Measurements from ENCODE around the gene ADAMTS15.

ADAMTS15 gene, protein sequence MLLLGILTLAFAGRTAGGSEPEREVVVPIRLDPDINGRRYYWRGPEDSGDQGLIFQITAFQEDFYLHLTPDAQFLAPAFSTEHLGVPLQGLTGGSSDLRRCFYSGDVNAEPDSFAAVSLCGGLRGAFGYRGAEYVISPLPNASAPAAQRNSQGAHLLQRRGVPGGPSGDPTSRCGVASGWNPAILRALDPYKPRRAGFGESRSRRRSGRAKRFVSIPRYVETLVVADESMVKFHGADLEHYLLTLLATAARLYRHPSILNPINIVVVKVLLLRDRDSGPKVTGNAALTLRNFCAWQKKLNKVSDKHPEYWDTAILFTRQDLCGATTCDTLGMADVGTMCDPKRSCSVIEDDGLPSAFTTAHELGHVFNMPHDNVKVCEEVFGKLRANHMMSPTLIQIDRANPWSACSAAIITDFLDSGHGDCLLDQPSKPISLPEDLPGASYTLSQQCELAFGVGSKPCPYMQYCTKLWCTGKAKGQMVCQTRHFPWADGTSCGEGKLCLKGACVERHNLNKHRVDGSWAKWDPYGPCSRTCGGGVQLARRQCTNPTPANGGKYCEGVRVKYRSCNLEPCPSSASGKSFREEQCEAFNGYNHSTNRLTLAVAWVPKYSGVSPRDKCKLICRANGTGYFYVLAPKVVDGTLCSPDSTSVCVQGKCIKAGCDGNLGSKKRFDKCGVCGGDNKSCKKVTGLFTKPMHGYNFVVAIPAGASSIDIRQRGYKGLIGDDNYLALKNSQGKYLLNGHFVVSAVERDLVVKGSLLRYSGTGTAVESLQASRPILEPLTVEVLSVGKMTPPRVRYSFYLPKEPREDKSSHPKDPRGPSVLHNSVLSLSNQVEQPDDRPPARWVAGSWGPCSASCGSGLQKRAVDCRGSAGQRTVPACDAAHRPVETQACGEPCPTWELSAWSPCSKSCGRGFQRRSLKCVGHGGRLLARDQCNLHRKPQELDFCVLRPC

DNA sequence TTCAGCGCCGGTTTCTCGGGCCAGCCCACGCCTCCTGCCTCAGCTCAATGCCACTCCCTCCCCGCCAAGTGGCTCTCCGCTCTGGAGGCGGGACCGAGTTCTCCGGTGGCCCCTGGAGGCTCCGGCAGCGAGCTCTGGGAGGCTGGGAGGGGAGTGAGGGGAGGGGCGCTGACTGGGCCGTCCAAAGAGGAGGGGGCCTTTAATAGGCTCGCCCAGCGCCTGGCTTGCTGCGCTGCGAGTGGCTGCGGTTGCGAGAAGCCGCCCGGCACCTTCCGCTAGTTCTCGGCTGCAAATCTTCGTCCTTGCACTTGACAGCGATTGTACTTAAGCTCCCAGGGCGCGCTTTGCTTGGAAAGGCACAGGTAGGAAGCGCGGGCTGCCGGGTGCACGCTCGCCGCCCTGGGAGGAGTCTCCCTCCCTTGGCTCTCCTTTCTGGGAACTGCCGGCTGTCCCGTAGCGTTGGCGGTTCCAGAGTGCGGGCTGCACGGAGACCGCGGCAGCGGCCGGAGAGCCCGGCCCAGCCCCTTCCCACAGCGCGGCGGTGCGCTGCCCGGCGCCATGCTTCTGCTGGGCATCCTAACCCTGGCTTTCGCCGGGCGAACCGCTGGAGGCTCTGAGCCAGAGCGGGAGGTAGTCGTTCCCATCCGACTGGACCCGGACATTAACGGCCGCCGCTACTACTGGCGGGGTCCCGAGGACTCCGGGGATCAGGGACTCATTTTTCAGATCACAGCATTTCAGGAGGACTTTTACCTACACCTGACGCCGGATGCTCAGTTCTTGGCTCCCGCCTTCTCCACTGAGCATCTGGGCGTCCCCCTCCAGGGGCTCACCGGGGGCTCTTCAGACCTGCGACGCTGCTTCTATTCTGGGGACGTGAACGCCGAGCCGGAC lies at the start of gene ADAMTS15:
Gene ADAMTS15, plus strand, starts transcription at position 230 of the 894 bp plus-strand sequence. Its CDS starts 329 bp downstream, at position 559.
- DNase-seq (ENCODE audit: low spot score): no peak

DNA sequence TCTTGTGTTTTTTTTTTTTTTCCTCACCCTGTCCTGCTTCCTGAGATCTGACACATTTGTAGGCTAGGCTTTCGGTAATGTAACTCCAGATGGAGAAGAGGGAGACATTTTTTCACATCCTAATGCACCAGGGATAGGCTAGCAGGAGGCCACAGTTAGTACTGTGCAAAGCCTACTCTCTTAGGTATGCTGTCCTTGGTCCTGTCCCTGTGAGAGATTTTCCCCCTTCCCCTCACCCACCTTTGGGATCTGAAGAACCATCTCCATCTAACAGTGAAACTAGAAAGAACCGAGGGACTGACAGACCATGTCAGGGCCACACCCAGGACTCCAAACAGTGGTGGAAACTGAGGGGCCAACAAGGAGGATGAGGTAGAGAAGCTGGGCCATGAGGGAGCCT lies 49.2 kb upstream of the ADAMTS15 start:
- DNase-seq (ENCODE audit: low spot score): no peak

DNA sequence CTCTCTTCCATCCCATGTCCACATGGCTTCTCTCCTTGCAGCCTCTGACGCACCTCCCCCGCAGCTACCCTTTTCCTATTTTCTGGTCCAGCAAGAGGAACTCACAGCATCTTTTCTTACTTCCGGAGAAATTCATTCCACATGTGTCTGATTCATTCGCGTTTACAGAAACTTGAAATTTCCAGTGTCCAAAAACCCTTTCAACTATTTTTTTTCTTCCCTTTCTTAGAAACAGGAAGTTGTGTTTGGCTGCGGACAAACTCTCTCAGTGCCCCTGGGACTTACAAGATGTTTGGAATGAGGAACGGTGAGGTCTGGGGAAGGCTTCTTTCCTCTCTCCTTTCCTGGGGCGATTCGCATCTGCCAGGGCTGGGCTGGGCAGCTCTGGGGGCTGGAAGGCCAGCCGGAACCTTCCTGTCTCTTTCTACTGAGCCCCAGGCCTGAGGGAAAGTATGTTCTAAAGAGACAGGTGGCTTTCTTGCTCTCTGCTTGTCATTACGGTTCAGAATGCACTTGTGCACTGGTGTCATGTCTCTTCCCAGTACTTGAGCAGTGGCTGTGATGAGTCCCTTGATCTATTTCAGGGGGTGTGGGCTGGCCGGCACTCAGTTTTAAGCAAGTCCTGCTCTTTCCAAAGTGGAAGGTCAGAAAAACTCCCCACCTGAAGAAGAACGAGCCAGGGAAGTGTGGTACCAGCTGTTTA lies 47.5 kb upstream of the ADAMTS15 start:
- DNase-seq (ENCODE audit: low spot score): no peak

DNA sequence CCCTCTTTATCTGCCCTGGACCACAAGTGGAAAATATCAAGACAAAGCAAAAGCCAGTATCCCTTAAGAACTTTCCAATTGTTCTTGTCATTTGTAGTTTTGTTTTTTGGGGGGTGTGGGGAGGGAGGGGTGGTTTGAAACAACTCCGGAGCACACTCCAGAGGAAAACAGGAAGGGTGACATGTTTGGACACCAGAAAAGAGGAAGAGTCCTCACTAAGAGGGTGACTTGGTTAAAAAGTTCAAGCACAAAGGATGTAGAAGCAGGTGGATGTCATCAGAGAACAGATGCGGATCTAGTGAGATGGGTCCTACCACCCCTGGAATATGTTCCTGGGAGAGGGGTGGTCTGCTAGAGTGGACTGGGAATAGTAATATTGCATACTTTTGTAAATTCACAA lies 45.9 kb upstream of the ADAMTS15 start:
- DNase-seq (ENCODE audit: low spot score): no peak

DNA sequence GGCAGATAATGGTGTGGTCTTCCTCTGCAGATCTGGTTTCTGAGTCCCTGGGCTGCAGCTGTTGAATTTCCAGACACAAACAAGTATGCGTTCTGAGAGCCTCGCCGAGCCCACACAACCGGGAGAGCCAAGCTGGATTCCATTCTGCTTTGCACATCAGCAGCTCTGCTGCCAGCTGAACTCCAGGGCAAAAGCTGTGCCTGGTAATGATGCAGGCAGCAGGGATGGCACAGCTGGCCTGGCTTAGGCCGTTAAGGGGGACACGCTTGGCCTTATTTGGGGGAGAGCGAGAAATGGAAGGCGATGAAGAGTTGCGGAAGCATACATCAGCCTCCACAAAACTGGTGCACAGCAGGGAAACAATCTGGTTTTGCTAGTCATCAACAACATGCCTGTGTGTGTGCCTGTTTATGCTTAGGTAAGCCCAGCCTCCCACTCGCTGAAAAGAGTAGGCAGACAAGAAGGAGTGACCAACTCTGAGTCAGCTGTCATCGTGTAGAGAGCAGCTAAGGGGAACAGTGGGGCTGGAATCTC lies 45.1 kb upstream of the ADAMTS15 start:
- DNase-seq (ENCODE audit: low spot score): no peak

DNA sequence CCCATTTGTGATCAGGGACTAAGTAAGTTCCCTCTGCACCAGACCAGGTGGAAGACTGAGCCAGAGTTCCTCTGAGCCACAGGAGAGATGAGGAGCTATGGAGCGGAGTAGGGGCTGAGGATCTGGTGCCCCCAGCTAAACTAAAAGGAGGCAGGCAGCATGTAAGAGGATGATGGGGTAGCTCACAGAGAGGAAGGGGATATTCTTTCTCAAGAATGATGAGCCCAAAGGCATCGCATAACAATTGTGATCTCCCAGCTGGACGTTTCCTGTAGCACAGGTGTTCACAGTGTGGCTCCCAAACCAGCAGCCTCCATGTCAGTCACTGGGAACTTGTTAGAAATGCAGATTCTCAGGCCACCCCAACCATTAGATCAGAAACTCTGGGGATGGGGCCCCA lies 44.5 kb upstream of the ADAMTS15 start:
- DNase-seq (ENCODE audit: low spot score): no peak

DNA sequence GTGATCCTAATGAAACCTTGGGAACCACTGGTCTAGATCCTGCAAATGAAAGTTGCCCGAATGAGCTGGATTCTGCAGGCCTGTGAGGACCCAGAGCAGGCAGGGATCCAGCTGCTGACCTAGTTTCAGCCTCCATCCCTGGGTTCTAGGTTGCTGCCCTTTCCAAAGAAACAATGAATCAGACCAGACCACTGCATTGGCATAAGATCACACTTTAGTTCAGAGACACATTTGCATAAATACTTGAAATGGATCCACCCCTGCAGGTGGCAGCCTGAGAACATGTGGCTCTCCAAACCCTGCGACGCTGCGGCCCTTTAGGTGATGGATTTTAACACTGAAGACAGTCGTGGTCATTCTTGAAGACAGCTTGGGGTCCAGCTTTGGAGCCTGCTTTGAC lies 43.7 kb upstream of the ADAMTS15 start:
- no peak for DNase-seq (ENCODE audit: low spot score)

DNA sequence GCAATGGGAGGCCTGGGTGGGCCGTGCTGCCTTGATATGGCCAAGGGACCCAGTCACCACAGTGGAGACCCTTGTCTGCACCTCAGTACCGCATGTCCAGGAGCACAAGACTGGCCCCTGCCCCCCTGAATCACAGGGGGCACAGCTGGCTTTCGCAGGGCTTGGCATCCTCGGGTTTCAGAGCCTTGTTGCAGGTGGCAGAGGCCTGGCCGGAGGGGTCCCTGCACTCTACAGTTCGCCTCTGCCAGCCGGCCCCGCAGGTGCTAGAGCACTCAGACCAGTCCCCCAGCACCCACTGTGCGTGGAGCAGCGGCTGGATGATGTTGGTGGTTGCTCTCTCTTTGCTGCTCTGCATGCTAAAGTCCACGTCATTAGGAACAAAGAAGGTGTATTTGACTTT lies 43.0 kb upstream of the ADAMTS15 start:
- no peak for DNase-seq (ENCODE audit: low spot score)

DNA sequence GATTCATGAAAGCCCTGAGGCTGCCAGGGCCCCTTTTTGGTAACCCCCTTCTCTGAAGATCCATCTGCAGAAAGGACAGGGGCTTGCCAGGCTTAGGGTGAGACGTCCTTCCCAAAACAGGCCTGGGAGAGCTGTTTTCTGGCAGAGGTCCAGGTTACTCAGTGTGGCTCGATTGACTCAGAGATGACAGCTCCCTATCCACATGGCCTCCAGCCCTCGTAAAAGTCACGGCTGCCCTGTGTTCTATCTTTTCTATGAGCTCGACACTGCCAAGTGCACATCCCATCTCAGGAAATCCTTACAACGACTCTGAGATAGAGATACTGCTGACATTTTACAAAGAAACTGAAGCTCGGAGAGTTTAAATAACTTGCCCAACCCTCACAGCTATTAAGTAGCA lies 40.5 kb upstream of the ADAMTS15 start:
- no peak for DNase-seq (ENCODE audit: low spot score)

DNA sequence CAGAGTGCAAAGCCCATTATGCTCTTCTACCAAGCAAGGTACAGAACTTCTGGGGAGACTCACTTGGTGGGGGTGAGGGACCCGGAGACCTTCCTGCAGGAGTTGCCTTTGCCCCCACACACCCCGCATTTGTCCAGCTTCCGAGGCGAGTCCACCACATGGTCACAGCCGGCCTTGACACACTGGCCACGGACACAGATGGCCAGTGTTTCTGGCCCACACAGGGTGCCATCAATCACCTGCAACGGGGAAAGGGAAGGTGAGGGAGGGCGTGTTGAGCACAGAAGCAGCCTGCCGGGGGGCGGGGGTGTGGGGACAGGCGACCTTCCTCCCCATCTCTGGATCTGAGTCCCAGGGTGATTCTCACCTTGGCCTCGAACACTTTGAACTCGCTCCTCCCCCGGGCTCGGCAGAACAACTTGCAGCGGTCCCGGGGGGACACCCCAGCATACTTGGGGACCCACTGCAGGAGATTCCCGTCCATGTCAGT lies 40.0 kb upstream of the ADAMTS15 start:
- DNase-seq (ENCODE audit: low spot score): no peak

DNA sequence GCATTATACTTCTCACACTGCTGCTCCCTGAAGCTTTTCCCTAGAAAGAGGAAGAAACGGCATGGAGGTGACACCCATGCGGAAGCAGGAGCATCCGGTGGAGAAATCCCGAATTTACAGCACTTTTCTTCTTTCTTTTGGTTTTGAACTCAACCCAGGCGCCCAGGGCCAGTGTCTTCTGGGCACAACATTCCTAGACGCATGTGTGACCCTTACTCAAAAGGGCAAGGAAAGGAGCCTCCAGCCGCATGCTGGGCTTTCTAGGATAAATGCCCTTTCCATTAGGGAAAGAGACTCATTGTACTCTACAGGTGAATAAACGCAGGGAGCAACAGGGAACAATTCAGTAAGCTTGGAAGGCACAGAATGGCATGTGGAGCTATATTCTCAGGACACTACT lies 39.5 kb upstream of the ADAMTS15 start:
- no peak for DNase-seq (ENCODE audit: low spot score)

DNA sequence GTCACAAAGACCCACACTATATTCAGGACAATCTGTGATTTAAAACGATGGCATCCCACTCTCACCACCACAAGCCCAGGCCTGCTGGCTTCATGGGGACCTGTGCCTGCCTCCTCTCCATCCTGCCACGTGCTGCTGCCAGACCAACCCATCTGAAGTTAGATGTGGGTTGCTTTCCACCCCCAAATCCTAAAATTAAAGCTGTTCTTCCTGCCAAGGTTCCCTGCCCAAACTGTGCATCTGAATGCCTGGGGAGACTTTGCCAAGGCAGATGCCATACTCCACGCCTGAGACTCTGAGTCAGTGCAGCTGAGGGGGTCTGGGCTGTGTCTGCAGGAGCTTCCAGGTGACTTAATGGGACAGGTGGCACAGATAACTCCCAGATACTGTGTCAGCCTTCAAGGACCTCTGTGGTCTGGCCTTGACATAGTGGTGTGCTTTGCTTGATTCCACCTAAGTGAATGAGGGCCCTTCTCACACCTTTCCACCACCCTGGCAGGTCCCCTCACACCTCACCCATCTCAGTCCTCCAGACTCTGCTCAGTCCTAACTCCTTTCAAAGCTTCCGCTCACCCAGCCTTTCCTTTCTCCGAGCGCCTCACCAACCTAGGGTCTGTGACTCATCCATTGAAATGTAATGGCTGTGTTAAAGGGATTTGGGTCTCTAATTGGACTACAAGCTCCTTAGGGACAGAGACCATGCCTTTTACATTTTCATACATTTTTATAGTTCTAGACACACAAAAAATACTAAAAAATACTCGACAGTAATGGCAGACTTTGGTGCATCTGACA lies 38.7 kb upstream of the ADAMTS15 start:
- no peak for DNase-seq (ENCODE audit: low spot score)

DNA sequence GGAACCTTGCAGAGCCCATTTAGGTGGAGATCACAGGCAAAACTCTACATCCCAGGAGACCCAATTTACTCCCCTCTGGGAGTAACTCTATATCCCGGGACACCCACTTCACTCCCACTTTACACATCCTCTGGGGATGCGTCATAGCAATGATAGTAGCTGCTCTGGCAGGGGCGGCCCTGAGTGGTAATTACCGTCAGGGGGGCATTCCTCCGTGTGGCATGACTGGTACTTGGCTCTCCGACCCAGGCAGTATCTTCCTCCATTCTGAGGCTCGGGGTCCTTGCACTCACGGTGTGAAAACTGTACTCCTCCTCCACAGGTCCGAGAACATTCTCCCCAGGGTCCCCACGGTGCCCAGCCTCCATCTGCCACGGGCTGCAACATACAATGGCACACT lies 37.2 kb upstream of the ADAMTS15 start:
- no peak for DNase-seq (ENCODE audit: low spot score)

DNA sequence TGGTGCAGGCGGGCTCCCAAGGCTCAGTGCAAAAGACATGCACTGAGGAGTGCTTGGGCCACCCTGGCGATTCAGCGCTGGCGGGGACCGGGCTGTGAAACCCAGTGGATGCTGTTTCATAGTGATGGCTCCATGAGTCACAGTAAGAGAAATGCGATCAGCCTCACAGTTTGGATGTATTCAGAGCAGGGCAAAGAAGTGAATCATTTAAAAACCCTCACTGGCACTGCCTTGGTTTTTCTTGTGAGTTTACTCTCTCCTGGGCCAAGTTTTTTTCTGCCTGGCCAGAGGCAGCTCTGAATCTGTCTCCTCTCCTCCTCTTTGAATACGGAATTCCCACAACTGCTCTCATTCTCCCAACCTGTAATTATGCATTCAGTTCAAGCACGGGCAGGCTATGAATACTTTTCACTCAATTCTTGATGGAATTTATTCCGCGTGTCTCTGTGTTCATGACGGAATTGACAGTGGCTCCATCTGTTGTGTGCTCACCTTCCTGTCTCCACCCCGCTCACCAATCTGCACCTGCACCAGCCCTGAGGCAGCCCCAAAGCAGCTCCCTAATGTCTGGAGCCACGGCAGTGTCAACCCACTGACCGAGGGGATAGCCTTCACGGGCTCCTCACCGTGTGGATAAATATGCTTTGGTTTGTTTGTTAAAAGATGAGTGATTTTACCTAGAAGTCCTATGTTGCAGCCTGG lies 34.9 kb upstream of the ADAMTS15 start:
- DNase-seq (ENCODE audit: low spot score): no peak

DNA sequence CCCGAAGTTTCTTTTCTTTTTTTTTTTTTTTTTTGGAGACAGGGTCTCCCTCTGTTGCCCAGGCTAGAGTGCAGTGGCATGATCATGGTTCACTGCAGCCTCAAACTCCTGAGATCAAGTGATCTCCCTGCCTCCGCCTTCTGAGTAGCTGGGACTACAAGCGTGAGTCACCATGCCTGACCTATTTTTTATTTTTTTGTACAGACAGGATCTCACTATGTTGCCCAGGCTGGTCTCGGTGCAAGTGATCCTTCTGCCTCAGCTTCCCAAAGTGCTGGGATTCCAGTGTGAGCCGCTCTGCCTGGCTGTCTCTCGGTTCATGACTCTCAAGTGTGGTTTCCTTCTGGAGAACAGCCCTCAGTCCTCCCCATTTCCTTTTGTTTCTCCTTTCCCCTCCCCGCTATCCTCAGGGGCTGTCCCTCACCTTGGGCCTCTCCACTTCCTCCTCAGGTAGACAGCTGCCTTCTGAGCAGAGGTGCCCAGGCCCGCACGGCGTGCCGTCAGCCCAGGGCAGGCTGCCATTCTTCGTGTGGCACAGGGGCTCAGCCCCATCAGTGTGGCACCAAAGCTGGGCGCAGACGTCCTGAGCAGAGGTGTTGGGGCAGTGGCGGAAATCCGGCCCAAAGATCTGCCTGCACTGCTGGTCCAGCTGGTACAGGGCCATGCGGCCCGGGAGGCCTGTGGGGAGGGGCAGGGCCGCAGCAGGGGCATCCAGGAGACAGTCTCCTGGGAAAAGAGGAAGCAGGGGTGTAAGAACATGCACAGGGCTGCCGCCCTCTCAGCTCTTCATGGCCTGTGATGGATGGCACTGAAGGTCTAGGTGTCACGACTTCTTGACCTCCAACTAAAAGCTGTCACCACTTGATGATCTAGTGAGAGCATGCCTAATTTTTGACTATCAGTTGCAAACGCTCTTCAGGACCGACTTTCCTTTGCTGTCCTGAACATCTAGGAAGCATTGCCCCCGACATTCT lies 34.1 kb upstream of the ADAMTS15 start:
- no peak for DNase-seq (ENCODE audit: low spot score)

DNA sequence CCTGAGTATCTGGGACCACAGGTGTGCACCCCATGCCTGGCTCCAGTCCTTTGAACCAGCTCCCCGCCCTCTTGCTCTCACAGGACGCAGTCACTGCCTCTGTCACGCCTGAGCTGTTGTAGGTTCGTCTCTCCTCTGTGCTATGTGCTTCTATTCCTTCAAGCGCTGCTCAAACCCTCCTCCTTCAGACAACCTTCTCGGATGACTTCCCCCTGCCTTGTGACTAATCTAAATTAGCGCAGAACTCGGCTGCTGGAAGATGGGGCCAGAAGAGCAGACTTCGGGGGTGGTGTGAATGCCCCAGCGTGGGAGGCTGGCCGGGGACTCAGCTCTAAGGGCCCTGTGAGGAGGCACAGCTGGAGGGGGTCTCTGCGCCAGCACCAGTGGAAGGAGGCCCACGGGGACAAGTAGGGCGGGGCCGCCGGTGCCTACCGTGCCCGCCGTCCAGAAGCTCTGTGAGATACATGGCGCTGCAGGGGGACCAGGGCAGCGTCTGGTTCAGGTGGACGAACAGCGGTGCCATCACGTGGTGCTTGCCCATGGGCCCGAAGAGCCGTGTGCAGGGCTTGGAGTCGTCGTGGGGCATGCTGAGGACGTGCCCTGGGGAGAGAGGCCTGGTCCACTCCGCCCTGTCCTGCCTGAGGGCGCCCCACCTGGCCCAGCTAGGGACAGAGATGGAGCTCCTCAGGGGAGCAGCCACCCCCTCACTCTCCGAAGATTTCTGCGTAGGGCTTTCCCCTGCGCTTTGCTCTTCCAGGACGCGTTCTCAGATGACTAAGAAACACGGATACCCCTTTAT lies 32.5 kb upstream of the ADAMTS15 start:
- no peak for DNase-seq (ENCODE audit: low spot score)

DNA sequence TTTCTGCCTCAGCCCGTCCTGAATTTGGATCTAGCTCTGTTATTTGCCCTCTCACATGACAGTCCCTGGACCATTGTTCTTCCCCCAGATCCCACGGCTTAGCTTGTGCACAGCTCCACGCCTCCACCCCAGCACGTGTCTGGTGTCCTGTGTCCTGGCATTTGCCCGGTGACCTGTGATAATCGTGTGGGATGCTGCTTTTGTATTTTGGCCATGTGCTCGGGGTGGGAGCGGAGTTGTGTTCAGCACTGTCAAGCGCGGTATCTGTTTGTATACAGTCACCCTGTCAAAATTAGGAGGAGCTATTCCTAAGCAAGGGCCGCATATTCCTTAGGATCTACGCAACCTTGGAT lies 31.9 kb upstream of the ADAMTS15 start:
- DNase-seq (ENCODE audit: low spot score): no peak

DNA sequence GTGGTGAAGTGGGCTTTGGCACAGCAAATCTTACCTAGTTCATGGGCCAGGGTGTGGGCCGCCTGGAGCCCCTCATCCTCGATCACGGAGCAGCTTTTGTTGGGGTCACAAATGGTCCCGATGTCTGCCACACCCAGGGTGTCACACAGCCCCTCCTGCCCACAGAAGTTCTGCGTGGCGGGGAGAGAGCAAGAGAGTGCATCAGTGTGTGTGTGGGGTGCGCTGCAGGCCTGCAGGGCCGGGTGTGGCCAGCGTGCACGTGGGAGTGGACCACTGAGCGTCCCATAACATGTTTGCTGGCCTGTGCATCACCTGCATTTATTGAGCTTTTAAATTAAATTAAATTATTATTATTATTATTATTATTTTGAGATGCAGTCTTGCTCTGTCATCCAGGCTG lies 31.5 kb upstream of the ADAMTS15 start:
- no peak for DNase-seq (ENCODE audit: low spot score)
